ENCODE results near the gene TTLL11. TPM values are rescaled to one million over a fixed set of nuclear protein-coding genes. Genes with fewer than 3 reads are reported as not detected.
"Not testable (repeated sequence)": the region's sequence is repeated elsewhere in the genome, so short reads cannot be mapped to it uniquely, and the experiment has no call there.

TTLL11 gene
- total RNA-seq, 2 donors from 2014 or later: 5.9 to 6.6 TPM

GRCh38 chr9:122126331-122127261 lies 33.5 kb upstream of the TTLL11 start:
- DNase-seq (no peak), ATAC-seq (no peak)
- intact Hi-C loops (cut with DNase I, micrococcal nuclease): loop anchor here in 1 of 2 donors (10.0 kb wide), 2 partner anchors 218 to 328 kb away; no protein-coding TSS in a partner anchor

GRCh38 chr9:122125509-122126330 lies 32.6 kb upstream of the TTLL11 start:
- DNase-seq (no peak), ATAC-seq (peak; percentile 15)
- intact Hi-C loops (cut with DNase I, micrococcal nuclease): loop anchor here (2.0 to 10.0 kb wide), 3 partner anchors 219 to 329 kb away; no protein-coding TSS in a partner anchor

- ATAC-seq (peak; percentile 90), DNase-seq (peak; percentile 58 to 80)
- intact Hi-C loops (cut with DNase I, micrococcal nuclease): loop anchor here (2.0 to 10.0 kb wide), 3 partner anchors 220 to 330 kb away; no protein-coding TSS in a partner anchor
Measured at GRCh38 chr9:122125158-122125508, 32.0 kb upstream of the TTLL11 start.

GRCh38 chr9:122124528-122124927 lies 31.4 kb upstream of the TTLL11 start:
- DNase-seq (no peak), ATAC-seq (no peak)
- intact Hi-C loops (cut with DNase I, micrococcal nuclease): loop anchor here (2.0 to 10.0 kb wide), 4 partner anchors 220 to 330 kb away; no protein-coding TSS in a partner anchor

- no peak for ATAC-seq
- intact Hi-C loops (cut with DNase I, micrococcal nuclease): loop anchor here (2.0 to 10.0 kb wide), 4 partner anchors 221 to 331 kb away; no protein-coding TSS in a partner anchor
- no peak for DNase-seq
Measured at GRCh38 chr9:122124048-122124447, 30.9 kb upstream of the TTLL11 start.

- intact Hi-C loops (cut with DNase I, micrococcal nuclease): loop anchor here (5.0 to 10.0 kb wide), 3 partner anchors 222 to 332 kb away; no protein-coding TSS in a partner anchor
- DNase-seq (peak in 1 of 2 donors; percentile 73), ATAC-seq (peak; percentile 68)
Measured at GRCh38 chr9:122122903-122123632, 30.0 kb upstream of the TTLL11 start.

- DNase-seq (no peak), ATAC-seq (no peak)
- intact Hi-C loops (cut with DNase I, micrococcal nuclease): loop anchor here (5.0 to 10.0 kb wide), 3 partner anchors 222 to 332 kb away; no protein-coding TSS in a partner anchor
Measured at GRCh38 chr9:122122468-122122867, 29.4 kb upstream of the TTLL11 start.

GRCh38 chr9:122121931-122122330 lies 28.8 kb upstream of the TTLL11 start:
- ATAC-seq (no peak), DNase-seq (no peak)
- intact Hi-C loops (cut with DNase I, micrococcal nuclease): loop anchor here (5.0 to 10.0 kb wide), 3 partner anchors 223 to 333 kb away; no protein-coding TSS in a partner anchor

GRCh38 chr9:122121391-122121790 lies 28.3 kb upstream of the TTLL11 start:
- DNase-seq (no peak), ATAC-seq (no peak)
- intact Hi-C loops (cut with DNase I, micrococcal nuclease): loop anchor here (5.0 to 10.0 kb wide), 3 partner anchors 223 to 333 kb away; no protein-coding TSS in a partner anchor

- ATAC-seq: no peak
- no peak for DNase-seq
- intact Hi-C loops (cut with DNase I, micrococcal nuclease): loop anchor here (5.0 to 10.0 kb wide), 3 partner anchors 224 to 334 kb away; no protein-coding TSS in a partner anchor
Measured at GRCh38 chr9:122120316-122121071, 27.4 kb upstream of the TTLL11 start.

GRCh38 chr9:122119721-122120120 lies 26.6 kb upstream of the TTLL11 start:
- no peak for DNase-seq
- ATAC-seq: no peak

GRCh38 chr9:122119166-122119521 lies 26.0 kb upstream of the TTLL11 start:
- DNase-seq: no peak
- ATAC-seq: no peak
- intact Hi-C loops (cut with DNase I, micrococcal nuclease): no loop called here

More at GRCh38 chr9:122119721-122120120, 26.6 kb upstream of the TTLL11 start:
- intact Hi-C loops (cut with DNase I, micrococcal nuclease): loop anchor here (5.0 to 10.0 kb wide), 3 partner anchors 225 to 335 kb away; no protein-coding TSS in a partner anchor

- ATAC-seq: no peak
- no peak for DNase-seq
- intact Hi-C loops (cut with DNase I, micrococcal nuclease): no loop called here
Measured at GRCh38 chr9:122118343-122119165, 25.4 kb upstream of the TTLL11 start.

GRCh38 chr9:122117241-122117640 lies 24.1 kb upstream of the TTLL11 start:
- ATAC-seq; intact Hi-C loops (cut with DNase I, micrococcal nuclease); DNase-seq: not testable (repeated sequence)

- no peak for ATAC-seq
- intact Hi-C loops (cut with DNase I, micrococcal nuclease): no loop called here
- DNase-seq: no peak
Measured at GRCh38 chr9:122116448-122117173, 23.5 kb upstream of the TTLL11 start.

- intact Hi-C loops (cut with DNase I, micrococcal nuclease): no loop called here
- ATAC-seq (no peak), DNase-seq (no peak)
Measured at GRCh38 chr9:122116040-122116439, 22.9 kb upstream of the TTLL11 start.

All from left colon (tissue), 2 donors.